Measurements from ENCODE around the gene BCL2.
"Not testable (repeated sequence)": the region's sequence is repeated elsewhere in the genome, so short reads cannot be mapped to it uniquely, and the experiment has no call there.

The BCL2 gene

GRCh38 chr18:63198868-63199742 lies 120.5 kb downstream of the BCL2 start:
- DNase-seq (ENCODE audit: low read depth), result no peak

GRCh38 chr18:63198098-63198760 lies 121.3 kb downstream of the BCL2 start:
- DNase-seq (ENCODE audit: low read depth), result no peak

- DNase-seq (ENCODE audit: low read depth), result no peak
These were observed 122.2 kb downstream of the BCL2 start for GRCh38 chr18:63197246-63197869.

- DNase-seq (ENCODE audit: low read depth), result no peak
These were observed 124.0 kb downstream of the BCL2 start for GRCh38 chr18:63195326-63196159.

- DNase-seq (ENCODE audit: low read depth), result no peak
These were observed 126.7 kb downstream of the BCL2 start for GRCh38 chr18:63192885-63193349.

GRCh38 chr18:63192126-63192884 lies 127.3 kb downstream of the BCL2 start:
- no peak for DNase-seq (ENCODE audit: low read depth)

- no peak for DNase-seq (ENCODE audit: low read depth)
These were observed 128.2 kb downstream of the BCL2 start for GRCh38 chr18:63191413-63191812.

GRCh38 chr18:63190838-63191237 lies 128.7 kb downstream of the BCL2 start:
- not testable (repeated sequence) for DNase-seq (ENCODE audit: low read depth)

GRCh38 chr18:63189817-63190216 lies 129.8 kb downstream of the BCL2 start:
- no peak for DNase-seq (ENCODE audit: low read depth)

- DNase-seq (ENCODE audit: low read depth), result no peak
These were observed 130.5 kb downstream of the BCL2 start for GRCh38 chr18:63189041-63189440.

- no peak for DNase-seq (ENCODE audit: low read depth)
These were observed 131.6 kb downstream of the BCL2 start for GRCh38 chr18:63187791-63188460.

GRCh38 chr18:63187223-63187574 lies 132.4 kb downstream of the BCL2 start:
- no peak for DNase-seq (ENCODE audit: low read depth)

GRCh38 chr18:63186520-63187222 lies 132.9 kb downstream of the BCL2 start:
- DNase-seq (ENCODE audit: low read depth), result no peak

- DNase-seq (ENCODE audit: low read depth), result no peak
These were observed 133.6 kb downstream of the BCL2 start for GRCh38 chr18:63185984-63186383.

- DNase-seq (ENCODE audit: low read depth), result no peak
These were observed 135.4 kb downstream of the BCL2 start for GRCh38 chr18:63183952-63184770.

- no peak for DNase-seq (ENCODE audit: low read depth)
These were observed 136.2 kb downstream of the BCL2 start for GRCh38 chr18:63183378-63183777.

GRCh38 chr18:63182861-63183260 lies 136.7 kb downstream of the BCL2 start:
- no peak for DNase-seq (ENCODE audit: low read depth)

- no peak for DNase-seq (ENCODE audit: low read depth)
These were observed 137.2 kb downstream of the BCL2 start for GRCh38 chr18:63182310-63182772.

- no peak for DNase-seq (ENCODE audit: low read depth)
These were observed 137.8 kb downstream of the BCL2 start for GRCh38 chr18:63181706-63182309.
